ENCODE data around the gene PLD6.

PLD6 gene

DNA sequence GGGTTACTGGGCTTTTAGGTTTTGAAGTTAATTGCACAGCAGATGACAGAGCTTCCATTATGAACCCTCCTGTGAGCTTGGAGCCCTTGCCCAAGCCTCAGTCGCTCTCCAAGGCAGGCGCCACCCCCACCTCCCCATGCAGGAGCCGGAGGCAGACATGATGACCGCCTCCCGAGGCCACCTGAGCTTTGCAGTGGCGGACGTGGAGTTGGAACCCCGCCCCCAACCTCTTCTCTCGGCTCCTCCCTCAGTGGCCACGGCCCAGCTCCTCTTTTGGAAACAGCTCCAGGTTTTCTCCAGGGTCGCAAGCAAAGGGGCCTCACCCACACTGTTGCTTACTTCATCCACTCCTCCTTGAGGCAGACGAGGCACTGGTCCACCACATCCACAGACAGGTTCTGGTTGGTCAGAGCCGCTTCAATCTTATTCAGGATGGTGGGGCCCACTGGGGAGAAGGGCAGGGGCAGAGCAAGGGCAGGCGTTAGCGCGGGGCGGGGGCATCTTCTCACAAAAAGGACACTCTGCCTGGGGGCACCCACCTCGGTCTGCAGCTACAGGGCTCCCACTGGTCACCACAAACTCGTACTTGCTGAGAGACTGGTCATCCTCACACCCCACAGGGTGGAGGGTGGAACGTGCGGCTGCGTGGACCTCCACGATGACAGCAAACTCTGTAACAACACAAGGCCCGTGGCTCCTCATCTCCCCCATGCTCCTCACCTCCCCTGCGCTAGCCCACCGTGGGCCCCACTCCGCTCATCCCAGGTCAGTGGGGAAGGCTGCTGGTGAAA, 8.7 kb upstream of the PLD6 start:
- TF ChIP-seq RARB (CRISPR knock-in tag; IDR thresholded peaks at IDR 0.05), result no peak
- TF ChIP-seq, protein P1, sequence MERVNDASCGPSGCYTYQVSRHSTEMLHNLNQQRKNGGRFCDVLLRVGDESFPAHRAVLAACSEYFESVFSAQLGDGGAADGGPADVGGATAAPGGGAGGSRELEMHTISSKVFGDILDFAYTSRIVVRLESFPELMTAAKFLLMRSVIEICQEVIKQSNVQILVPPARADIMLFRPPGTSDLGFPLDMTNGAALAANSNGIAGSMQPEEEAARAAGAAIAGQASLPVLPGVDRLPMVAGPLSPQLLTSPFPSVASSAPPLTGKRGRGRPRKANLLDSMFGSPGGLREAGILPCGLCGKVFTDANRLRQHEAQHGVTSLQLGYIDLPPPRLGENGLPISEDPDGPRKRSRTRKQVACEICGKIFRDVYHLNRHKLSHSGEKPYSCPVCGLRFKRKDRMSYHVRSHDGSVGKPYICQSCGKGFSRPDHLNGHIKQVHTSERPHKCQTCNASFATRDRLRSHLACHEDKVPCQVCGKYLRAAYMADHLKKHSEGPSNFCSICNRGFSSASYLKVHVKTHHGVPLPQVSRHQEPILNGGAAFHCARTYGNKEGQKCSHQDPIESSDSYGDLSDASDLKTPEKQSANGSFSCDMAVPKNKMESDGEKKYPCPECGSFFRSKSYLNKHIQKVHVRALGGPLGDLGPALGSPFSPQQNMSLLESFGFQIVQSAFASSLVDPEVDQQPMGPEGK (CRISPR knock-in tag; IDR thresholded peaks at IDR 0.05; ENCODE audit: borderline replicate concordance), result no peak
- no peak for TF ChIP-seq ZFP30 (CRISPR knock-in tag; IDR thresholded peaks at IDR 0.05)
- no peak for TF ChIP-seq ISL1 (CRISPR knock-in tag; IDR thresholded peaks at IDR 0.05)
- TF ChIP-seq PPARA (CRISPR knock-in tag; IDR thresholded peaks at IDR 0.05; ENCODE audit: borderline replicate concordance), result no peak
- TF ChIP-seq ZNF565 (CRISPR knock-in tag; conservative IDR thresholded peaks at IDR 0.05; ENCODE audit: low read depth), result no peak
- no peak for TF ChIP-seq ESRRG (CRISPR knock-in tag; IDR thresholded peaks at IDR 0.05)
- no peak for ATAC-seq

DNA sequence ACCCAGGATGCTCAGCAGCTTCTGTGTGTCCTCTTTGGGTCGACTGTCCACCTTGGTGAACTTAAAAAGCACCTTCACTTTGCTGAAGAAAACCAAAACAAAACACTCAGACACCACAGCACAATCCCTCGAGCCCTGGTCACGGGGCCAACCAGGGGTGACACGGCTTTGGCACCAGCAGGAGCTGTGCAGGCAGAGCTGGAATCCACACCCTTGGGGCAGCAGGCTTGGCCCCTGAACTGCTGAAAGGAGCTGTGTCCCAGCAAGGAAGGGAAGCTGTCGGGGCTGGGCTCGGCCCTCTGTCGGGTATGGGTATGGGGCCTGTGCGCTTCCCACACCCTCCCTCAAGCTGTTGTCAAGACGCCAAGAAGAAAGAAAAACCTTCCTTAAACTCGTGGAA, 7.6 kb upstream of the PLD6 start:
- no peak for ATAC-seq
- TF ChIP-seq TCF4 (CRISPR knock-in tag; IDR thresholded peaks at IDR 0.05; ENCODE audit: borderline replicate concordance) (no peak), BACH2 (CRISPR knock-in tag; IDR thresholded peaks at IDR 0.05; ENCODE audit: borderline replicate concordance) (no peak), TOX (CRISPR knock-in tag; IDR thresholded peaks at IDR 0.05; ENCODE audit: borderline replicate concordance) (no peak), ZNF8 (CRISPR knock-in tag; IDR thresholded peaks at IDR 0.05) (no peak), OSR1 (CRISPR knock-in tag; IDR thresholded peaks at IDR 0.05) (no peak), ZFP30 (CRISPR knock-in tag; IDR thresholded peaks at IDR 0.05) (no peak), ZC3H10 (CRISPR knock-in tag; IDR thresholded peaks at IDR 0.05) (no peak), PPARA (CRISPR knock-in tag; IDR thresholded peaks at IDR 0.05; ENCODE audit: borderline replicate concordance) (no peak), ZNF70 (CRISPR knock-in tag; IDR thresholded peaks at IDR 0.05) (no peak), GLIS3 (CRISPR knock-in tag; IDR thresholded peaks at IDR 0.05) (no peak), CSDC2 (CRISPR knock-in tag; IDR thresholded peaks at IDR 0.05) (no peak), RARB (CRISPR knock-in tag; IDR thresholded peaks at IDR 0.05) (no peak), ZNF565 (CRISPR knock-in tag; conservative IDR thresholded peaks at IDR 0.05; ENCODE audit: low read depth) (no peak), ISL1 (CRISPR knock-in tag; IDR thresholded peaks at IDR 0.05) (no peak)
- TF ChIP-seq, protein P2, sequence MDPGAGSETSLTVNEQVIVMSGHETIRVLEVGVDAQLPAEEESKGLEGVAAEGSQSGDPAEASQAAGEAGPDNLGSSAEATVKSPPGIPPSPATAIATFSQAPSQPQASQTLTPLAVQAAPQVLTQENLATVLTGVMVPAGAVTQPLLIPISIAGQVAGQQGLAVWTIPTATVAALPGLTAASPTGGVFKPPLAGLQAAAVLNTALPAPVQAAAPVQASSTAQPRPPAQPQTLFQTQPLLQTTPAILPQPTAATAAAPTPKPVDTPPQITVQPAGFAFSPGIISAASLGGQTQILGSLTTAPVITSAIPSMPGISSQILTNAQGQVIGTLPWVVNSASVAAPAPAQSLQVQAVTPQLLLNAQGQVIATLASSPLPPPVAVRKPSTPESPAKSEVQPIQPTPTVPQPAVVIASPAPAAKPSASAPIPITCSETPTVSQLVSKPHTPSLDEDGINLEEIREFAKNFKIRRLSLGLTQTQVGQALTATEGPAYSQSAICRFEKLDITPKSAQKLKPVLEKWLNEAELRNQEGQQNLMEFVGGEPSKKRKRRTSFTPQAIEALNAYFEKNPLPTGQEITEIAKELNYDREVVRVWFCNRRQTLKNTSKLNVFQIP (CRISPR knock-in tag; IDR thresholded peaks at IDR 0.05; ENCODE audit: borderline replicate concordance, low read depth), result no peak
- TF ChIP-seq, protein P3, sequence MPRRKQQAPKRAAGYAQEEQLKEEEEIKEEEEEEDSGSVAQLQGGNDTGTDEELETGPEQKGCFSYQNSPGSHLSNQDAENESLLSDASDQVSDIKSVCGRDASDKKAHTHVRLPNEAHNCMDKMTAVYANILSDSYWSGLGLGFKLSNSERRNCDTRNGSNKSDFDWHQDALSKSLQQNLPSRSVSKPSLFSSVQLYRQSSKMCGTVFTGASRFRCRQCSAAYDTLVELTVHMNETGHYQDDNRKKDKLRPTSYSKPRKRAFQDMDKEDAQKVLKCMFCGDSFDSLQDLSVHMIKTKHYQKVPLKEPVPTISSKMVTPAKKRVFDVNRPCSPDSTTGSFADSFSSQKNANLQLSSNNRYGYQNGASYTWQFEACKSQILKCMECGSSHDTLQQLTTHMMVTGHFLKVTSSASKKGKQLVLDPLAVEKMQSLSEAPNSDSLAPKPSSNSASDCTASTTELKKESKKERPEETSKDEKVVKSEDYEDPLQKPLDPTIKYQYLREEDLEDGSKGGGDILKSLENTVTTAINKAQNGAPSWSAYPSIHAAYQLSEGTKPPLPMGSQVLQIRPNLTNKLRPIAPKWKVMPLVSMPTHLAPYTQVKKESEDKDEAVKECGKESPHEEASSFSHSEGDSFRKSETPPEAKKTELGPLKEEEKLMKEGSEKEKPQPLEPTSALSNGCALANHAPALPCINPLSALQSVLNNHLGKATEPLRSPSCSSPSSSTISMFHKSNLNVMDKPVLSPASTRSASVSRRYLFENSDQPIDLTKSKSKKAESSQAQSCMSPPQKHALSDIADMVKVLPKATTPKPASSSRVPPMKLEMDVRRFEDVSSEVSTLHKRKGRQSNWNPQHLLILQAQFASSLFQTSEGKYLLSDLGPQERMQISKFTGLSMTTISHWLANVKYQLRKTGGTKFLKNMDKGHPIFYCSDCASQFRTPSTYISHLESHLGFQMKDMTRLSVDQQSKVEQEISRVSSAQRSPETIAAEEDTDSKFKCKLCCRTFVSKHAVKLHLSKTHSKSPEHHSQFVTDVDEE (CRISPR knock-in tag; IDR thresholded peaks at IDR 0.05), result no peak
- TF ChIP-seq, protein P4, sequence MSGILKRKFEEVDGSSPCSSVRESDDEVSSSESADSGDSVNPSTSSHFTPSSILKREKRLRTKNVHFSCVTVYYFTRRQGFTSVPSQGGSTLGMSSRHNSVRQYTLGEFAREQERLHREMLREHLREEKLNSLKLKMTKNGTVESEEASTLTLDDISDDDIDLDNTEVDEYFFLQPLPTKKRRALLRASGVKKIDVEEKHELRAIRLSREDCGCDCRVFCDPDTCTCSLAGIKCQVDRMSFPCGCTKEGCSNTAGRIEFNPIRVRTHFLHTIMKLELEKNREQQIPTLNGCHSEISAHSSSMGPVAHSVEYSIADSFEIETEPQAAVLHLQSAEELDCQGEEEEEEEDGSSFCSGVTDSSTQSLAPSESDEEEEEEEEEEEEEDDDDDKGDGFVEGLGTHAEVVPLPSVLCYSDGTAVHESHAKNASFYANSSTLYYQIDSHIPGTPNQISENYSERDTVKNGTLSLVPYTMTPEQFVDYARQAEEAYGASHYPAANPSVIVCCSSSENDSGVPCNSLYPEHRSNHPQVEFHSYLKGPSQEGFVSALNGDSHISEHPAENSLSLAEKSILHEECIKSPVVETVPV (CRISPR knock-in tag; IDR thresholded peaks at IDR 0.05), result no peak

DNA sequence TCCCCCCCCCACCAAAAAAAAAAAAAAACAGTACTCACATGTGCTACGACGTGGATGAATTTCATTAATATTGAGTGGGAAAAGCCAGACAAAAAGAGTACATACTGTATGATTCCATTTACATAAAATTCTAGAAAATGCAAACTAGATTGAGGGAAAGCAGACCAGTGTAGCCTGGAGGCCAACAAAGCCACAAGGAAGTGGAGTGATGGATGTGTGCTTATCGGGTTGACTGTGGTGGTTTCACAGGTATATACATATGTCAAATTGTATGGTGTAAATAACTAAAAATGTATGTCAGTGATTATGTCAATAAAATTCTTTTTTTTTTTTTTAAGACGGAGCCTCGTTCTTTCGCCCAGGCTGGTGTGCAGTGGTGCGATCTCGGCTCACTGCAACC, 1.9 kb upstream of the PLD6 start:
- TF ChIP-seq ZC3H10 (CRISPR knock-in tag; IDR thresholded peaks at IDR 0.05) (no peak), ZFP30 (CRISPR knock-in tag; IDR thresholded peaks at IDR 0.05) (no peak), ISL1 (CRISPR knock-in tag; IDR thresholded peaks at IDR 0.05) (no peak), PPARA (CRISPR knock-in tag; IDR thresholded peaks at IDR 0.05; ENCODE audit: borderline replicate concordance) (no peak), SNAI2 (CRISPR knock-in tag; IDR thresholded peaks at IDR 0.05) (no peak), RARB (CRISPR knock-in tag; IDR thresholded peaks at IDR 0.05) (no peak), ZNF70 (CRISPR knock-in tag; IDR thresholded peaks at IDR 0.05) (no peak), BACH2 (CRISPR knock-in tag; IDR thresholded peaks at IDR 0.05; ENCODE audit: borderline replicate concordance) (no peak), ZFP3 (CRISPR knock-in tag; IDR thresholded peaks at IDR 0.05) (no peak), GLIS3 (CRISPR knock-in tag; IDR thresholded peaks at IDR 0.05) (no peak), TCF4 (CRISPR knock-in tag; IDR thresholded peaks at IDR 0.05; ENCODE audit: borderline replicate concordance) (no peak), ARNTL (CRISPR knock-in tag; IDR thresholded peaks at IDR 0.05; ENCODE audit: borderline replicate concordance, low read depth) (no peak), ZNF565 (CRISPR knock-in tag; conservative IDR thresholded peaks at IDR 0.05; ENCODE audit: low read depth) (no peak), TOX (CRISPR knock-in tag; IDR thresholded peaks at IDR 0.05; ENCODE audit: borderline replicate concordance) (no peak), ZNF8 (CRISPR knock-in tag; IDR thresholded peaks at IDR 0.05) (no peak)
- TF ChIP-seq, protein P2 (CRISPR knock-in tag; IDR thresholded peaks at IDR 0.05; ENCODE audit: borderline replicate concordance, low read depth), result no peak
- TF ChIP-seq, protein P5, sequence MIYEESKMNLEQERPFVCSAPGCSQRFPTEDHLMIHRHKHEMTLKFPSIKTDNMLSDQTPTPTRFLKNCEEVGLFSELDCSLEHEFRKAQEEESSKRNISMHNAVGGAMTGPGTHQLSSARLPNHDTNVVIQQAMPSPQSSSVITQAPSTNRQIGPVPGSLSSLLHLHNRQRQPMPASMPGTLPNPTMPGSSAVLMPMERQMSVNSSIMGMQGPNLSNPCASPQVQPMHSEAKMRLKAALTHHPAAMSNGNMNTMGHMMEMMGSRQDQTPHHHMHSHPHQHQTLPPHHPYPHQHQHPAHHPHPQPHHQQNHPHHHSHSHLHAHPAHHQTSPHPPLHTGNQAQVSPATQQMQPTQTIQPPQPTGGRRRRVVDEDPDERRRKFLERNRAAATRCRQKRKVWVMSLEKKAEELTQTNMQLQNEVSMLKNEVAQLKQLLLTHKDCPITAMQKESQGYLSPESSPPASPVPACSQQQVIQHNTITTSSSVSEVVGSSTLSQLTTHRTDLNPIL (CRISPR knock-in tag; IDR thresholded peaks at IDR 0.05; ENCODE audit: low read depth), result no peak
- TF ChIP-seq, protein P1 (CRISPR knock-in tag; IDR thresholded peaks at IDR 0.05; ENCODE audit: borderline replicate concordance), result no peak
- ATAC-seq, result no peak

Measured in SK-N-SH treated with all-trans-retinoic acid at 6 μM for 48 hours (cell line).